Hepatocyte (in vitro differentiated cells): ENCODE measurements around the gene CRADD. TPM values are rescaled to one million over a fixed set of nuclear protein-coding genes. Genes with fewer than 3 reads are reported as not detected.
A peak's percentile ranks its signal among the peaks of the same experiment; 100 is the strongest.

Experiments
- DNase-seq: peaks from one replicate; pipeline ENCODE4 v3.0.0-alpha.2; 2016; ENCODE audit warnings: low spot score
- H2AFZ ChIP-seq: fragments of 200-600 bp; sonication (generic); 2 replicates; pipeline ENCODE4 v1.6.0; 2016; ENCODE audit warnings: antibody characterized with exemption, mild to moderate bottlenecking
- H3K27ac ChIP-seq: fragments of 200-600 bp; sonication (generic); 2 replicates; pipeline ENCODE4 v1.5.1; 2016; ENCODE audit warnings: mild to moderate bottlenecking
- H3K27me3 ChIP-seq: fragments of 200-600 bp; sonication (generic); 2 replicates; pipeline ENCODE4 v1.6.1; 2016
- H3K36me3 ChIP-seq: fragments of 200-600 bp; sonication (generic); replicated peaks from 2 replicates; pipeline ENCODE4 v1.5.1; 2016; ENCODE audit warnings: low read depth; ENCODE audit not compliant: insufficient read depth
- H3K4me1 ChIP-seq: fragments of 200-600 bp; sonication (generic); 2 replicates; pipeline ENCODE4 v1.5.1; 2016; ENCODE audit warnings: mild to moderate bottlenecking, moderate library complexity; ENCODE audit not compliant: insufficient read depth
- H3K4me2 ChIP-seq: fragments of 200-600 bp; sonication (generic); 2 replicates; pipeline ENCODE4 v1.6.0; 2016
- H3K4me3 ChIP-seq: fragments of 200-600 bp; sonication (generic); 2 replicates; pipeline ENCODE4 v1.5.1; 2016; ENCODE audit warnings: mild to moderate bottlenecking
- H3K79me2 ChIP-seq: fragments of 200-600 bp; sonication (generic); 2 replicates; pipeline ENCODE4 v1.6.0; 2017; ENCODE audit warnings: mild to moderate bottlenecking
- H3K9me2 ChIP-seq: fragments of 200-600 bp; sonication (generic); replicated peaks from 2 replicates; pipeline ENCODE4 v1.6.0; 2017; ENCODE audit warnings: mild to moderate bottlenecking; ENCODE audit not compliant: insufficient read depth
- H3K9me3 ChIP-seq: fragments of 200-600 bp; sonication (generic); 2 replicates; pipeline ENCODE4 v1.5.1; 2016; ENCODE audit warnings: low read depth, mild to moderate bottlenecking
- H4K20me1 ChIP-seq: fragments of 200-600 bp; sonication (generic); 2 replicates; pipeline ENCODE4 v1.6.0; 2016; ENCODE audit warnings: mild to moderate bottlenecking; ENCODE audit not compliant: insufficient read depth, poor library complexity, severe bottlenecking
- EZH2 ChIP-seq: fragments of 200-600 bp; sonication (generic); IDR thresholded peaks from 2 replicates; pipeline ENCODE4 v1.6.1; 2016; ENCODE audit warnings: antibody characterized with exemption, mild to moderate bottlenecking, borderline replicate concordance
- EZH2phosphoT487 ChIP-seq: fragments of 200-600 bp; sonication (generic); IDR thresholded peaks from one replicate; pipeline ENCODE4 v1.6.1; 2018; ENCODE audit warnings: antibody characterized with exemption, mild to moderate bottlenecking, low read depth, moderate library complexity; ENCODE audit not compliant: unreplicated experiment, severe bottlenecking
- WGBS: methylation state at CpG from one replicate; pipeline ENCODE4 v1.1.6; 2016; ENCODE audit warnings: low lambda C conversion rate; ENCODE audit errors: missing lambda C conversion rate; 5-methylcytosine and 5-hydroxymethylcytosine counted together
- polyA plus RNA-seq: library from polyadenylated mRNA; unstranded; fragments of >200 nt; fragmentation: Nextera tagmentation; extraction: Ambion mirVana; gene quantifications from 2 replicates; pipeline ENCODE4 v1.2.1, GENCODE V29; 2016
- total RNA-seq: library from RNA; depleted of rRNA; stranded (reverse); fragments of >200 nt; gene quantifications from 2 replicates; pipeline ENCODE4 v1.2.3, GENCODE V29; 2014
- TF ChIP-seq, protein P1 (sequence below): fragments of 200-600 bp; sonication (generic); IDR thresholded peaks from 2 replicates; pipeline ENCODE4 v1.5.1; 2016; ENCODE audit warnings: antibody characterized with exemption, mild to moderate bottlenecking; ENCODE audit not compliant: poor library complexity

Gene CRADD
- total and polyA plus RNA-seq, 2 experiments from 2014 or later: 19.5 to 27.3 TPM

DNA sequence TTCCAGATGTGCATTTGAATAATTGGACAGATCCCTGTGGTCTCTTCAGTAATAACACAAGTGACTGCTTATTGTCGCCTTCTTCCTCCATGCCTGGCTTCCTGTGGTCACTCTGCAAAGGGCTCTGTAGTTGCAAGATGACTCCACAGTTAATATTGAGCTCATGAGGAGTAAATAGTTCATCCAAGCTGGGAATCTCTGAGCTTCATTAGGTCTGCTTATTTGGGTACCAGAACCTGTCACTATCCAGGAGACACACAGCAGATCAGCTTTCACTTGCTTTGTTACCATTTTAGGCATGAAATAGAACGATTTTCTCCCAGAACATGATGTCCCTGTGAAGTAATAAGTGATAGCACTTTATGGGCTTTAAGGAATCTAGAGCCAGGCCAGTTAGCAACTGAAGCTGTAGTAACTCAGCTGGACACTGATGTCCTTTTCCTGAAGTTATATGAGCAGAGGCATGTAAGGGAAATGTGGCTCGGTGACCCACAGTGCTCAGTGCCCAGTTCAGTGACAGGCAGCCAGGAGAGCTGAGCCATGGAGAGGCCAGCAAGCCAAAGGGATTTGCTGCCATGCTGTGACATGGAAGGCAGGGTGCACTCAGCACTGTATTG lies 50.1 kb downstream of the CRADD start:
- Histone ChIP-seq H3K4me2 (peak overlapping the region; percentile 51), H3K9me2 (no peaks in the 10 kb centered on the region), H3K27ac (peak overlapping the region; percentile 77), H3K4me1 (no peaks in the 10 kb centered on the region), H3K9me3 (no peaks in the 10 kb centered on the region), H4K20me1 (no peaks in the 10 kb centered on the region), H3K36me3 (no peaks in the 10 kb centered on the region), H3K27me3 (no peaks in the 10 kb centered on the region), H3K4me3 (no peak overlapping the region), H3K79me2 (peaks cover 5% of the 10 kb centered on the region), H2AFZ (no peak overlapping the region)
- no peak for DNase-seq
- 56% methylated on average over 3 of the region's 3 CpGs for WGBS
- TF ChIP-seq EZH2 (no peak), EZH2phosphoT487 (no peak)
- TF ChIP-seq, protein P1, sequence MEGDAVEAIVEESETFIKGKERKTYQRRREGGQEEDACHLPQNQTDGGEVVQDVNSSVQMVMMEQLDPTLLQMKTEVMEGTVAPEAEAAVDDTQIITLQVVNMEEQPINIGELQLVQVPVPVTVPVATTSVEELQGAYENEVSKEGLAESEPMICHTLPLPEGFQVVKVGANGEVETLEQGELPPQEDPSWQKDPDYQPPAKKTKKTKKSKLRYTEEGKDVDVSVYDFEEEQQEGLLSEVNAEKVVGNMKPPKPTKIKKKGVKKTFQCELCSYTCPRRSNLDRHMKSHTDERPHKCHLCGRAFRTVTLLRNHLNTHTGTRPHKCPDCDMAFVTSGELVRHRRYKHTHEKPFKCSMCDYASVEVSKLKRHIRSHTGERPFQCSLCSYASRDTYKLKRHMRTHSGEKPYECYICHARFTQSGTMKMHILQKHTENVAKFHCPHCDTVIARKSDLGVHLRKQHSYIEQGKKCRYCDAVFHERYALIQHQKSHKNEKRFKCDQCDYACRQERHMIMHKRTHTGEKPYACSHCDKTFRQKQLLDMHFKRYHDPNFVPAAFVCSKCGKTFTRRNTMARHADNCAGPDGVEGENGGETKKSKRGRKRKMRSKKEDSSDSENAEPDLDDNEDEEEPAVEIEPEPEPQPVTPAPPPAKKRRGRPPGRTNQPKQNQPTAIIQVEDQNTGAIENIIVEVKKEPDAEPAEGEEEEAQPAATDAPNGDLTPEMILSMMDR: no peak

DNA sequence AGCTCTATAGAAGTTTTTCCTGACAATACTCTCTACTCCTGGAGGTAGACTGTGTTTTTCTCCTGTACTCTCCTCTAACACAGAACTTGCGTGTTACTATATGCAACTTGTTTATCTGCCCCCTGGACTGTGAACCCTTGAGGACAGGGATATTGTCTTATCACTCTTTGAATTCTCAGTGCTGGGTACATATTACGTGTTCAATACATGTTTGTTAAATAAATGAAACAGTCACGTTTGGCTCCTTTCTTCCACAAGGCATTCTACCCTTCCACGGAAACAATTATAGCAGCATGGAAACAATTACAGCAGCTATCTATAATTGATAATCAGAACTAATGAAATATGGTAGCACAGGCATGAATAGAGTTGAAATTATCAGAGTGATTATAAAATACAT lies 50.7 kb downstream of the CRADD start:
- WGBS: 75% methylated on average over 4 of the region's 4 CpGs
- Histone ChIP-seq H3K27ac (peak overlapping the region; percentile 77), H3K79me2 (peaks cover 5% of the 10 kb centered on the region), H3K27me3 (no peaks in the 10 kb centered on the region), H2AFZ (no peak overlapping the region), H3K9me2 (no peaks in the 10 kb centered on the region), H3K9me3 (no peaks in the 10 kb centered on the region), H4K20me1 (no peaks in the 10 kb centered on the region), H3K4me2 (peak overlapping the region; percentile 51), H3K4me1 (no peaks in the 10 kb centered on the region), H3K36me3 (no peaks in the 10 kb centered on the region), H3K4me3 (no peak overlapping the region)
- no peak for DNase-seq
- TF ChIP-seq, protein P1: no peak
- no peak for TF ChIP-seq EZH2phosphoT487
- no peak for TF ChIP-seq EZH2

DNA sequence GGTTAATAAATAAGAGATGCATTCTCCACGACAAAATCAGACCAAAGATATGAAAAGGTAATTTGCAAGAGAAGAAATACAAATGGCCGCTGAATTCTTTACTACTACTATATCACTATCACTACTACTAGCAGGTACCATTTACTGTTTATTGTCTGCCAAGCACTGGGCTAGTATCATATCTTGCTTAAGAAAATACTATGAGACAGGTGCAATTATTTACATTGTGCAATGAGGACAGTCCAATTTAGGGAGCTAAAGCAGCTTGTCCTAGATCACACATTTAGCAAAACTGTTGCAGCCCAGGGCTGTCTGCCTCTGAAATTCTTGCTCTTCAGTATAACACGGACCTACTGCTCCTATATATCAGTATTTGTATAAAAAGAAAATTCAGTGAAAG lies 52.8 kb downstream of the CRADD start:
- no peak for DNase-seq
- Histone ChIP-seq H3K9me2 (no peaks in the 10 kb centered on the region), H3K9me3 (no peaks in the 10 kb centered on the region), H3K4me1 (no peaks in the 10 kb centered on the region), H3K36me3 (no peaks in the 10 kb centered on the region), H3K4me2 (no peak overlapping the region), H2AFZ (no peak overlapping the region), H4K20me1 (no peaks in the 10 kb centered on the region), H3K79me2 (peaks cover 5% of the 10 kb centered on the region), H3K27ac (no peak overlapping the region), H3K27me3 (no peaks in the 10 kb centered on the region), H3K4me3 (no peak overlapping the region)
- WGBS: 96% methylated on average over 3 of the region's 3 CpGs
- TF ChIP-seq EZH2: no peak
- TF ChIP-seq, protein P1: no peak
- no peak for TF ChIP-seq EZH2phosphoT487
